SHP77 treated with DMSO at 0.1 percent for 48 hours (cell line): Measurements from ENCODE around the gene FOXN3.
"Not testable (repeated sequence)": the region's sequence is repeated elsewhere in the genome, so short reads cannot be mapped to it uniquely, and the experiment has no call there.

Experiments used
- DNase-seq: peaks from one replicate; lab custom pipeline; 2025; lab: John Stamatoyannopoulos, UW

FOXN3 gene

DNA sequence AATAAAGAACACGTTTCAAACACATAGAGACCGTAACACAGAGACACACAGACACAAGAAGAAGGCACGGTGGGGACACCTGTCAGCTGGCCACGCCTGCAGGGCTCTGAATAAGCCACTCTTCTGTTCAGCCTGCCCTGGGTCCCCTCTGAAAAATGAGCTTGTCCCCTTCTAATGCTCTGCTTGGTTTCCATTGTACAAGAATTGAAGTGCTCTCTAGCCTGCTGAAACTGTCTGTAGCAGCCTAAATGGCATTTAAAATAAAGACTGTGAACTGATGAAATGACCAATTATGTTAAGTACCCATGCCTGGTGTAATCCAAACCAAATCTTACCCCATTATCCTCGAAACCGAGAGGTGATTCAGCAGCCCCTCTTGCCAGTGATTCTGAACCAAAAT is 139.8 kb downstream of the FOXN3 start:
- no peak for DNase-seq

DNA sequence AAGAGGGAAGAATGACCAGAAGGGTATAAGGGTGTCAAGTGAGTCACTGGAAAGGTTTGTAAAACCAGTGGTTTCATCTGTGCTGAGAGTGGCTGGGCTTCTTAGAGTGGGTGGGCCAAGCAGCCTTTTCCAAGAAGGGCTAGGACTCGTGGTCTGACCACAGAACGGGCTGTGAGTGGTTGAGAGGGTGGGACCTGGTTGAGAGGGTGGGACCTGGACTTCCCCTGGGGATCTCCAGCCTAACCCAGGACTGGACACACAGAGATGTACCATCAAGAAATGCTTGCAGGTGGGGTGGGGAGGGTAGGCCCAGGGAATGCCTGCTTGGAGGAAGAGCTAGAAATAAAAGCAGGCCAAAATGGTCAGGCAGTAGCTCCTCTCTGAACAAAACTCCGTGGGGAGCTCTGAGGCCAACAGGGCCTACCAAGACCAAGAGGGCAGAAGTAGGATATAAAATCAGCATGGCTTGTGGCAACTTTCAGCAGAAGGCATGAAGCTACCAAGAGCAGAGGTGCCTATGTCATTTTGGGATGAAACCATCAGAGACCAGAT is 140.5 kb downstream of the FOXN3 start:
- no peak for DNase-seq

DNA sequence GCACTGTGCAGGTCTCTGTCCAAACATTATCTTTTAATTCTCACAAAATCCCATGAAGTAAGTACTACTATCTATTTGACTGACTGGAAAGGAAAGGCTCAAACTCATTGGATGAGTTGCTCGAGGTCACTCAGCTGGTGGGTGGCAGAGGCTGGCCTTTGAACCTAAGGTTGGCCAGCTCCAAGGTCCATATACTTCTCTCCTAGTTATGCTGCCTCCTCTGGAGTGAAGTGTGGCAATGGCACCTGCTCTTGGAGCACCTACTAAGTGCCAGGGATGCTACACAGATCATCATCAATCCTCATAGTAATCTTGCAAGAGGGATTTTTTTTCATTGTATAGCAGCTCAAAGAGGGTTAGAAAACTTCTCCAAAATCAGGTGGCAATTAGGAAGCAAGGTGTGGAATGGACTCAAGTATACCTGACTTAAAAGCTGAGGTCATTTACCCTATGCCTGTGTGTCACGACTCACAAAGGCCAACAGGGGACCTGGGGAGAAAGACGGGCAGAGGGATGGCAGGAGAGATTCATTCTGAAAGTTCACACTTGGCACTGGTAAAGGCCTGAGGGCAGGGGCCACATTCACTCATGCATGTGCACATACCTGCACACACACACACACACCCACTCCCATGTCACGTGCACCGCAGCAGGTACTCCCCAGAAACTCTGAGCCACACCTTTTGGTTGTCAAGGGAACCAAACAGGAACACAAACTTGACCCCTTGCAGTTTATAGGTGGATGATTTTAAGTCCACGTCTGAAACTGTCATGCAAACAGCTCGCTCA is 146.4 kb downstream of the FOXN3 start:
- DNase-seq = no peak

DNA sequence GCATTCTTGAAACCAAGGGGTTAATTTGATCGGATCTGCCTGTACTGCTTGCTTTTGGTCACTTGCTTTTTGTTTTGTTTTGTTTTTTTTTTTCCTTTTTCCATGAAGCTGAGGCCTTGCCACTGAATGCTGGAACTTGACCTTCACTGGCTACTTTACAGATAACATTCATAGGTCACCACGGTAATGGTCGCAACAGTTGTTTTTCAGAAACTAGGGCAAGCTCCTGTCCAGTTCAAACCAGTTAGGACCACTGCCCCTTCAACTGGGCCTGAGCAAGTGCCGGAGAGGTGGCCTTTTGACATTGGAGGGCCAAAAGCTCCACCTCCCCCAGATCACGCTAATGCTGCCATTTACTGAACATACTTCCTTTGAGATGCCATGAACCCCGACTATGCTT is 147.6 kb downstream of the FOXN3 start:
- no peak for DNase-seq

DNA sequence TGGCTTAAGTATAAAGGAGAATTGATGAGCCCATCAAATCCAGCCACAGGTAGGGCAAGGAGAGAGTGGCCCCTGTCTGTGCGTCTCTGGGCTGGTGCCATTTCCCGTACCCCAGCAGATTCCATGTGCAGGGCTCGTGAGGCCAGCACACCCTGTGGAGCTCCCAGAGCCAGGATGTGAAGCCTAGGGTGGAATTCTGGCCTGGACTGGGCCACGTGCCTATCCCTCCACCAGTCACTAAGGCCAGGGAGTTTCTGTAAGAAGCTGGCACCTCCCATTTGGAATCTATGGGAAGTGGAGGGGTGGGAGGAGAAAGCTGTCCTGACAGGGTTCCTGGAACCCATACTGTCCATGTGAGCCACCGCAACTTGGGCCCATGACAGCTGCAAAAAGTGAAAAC is 148.5 kb downstream of the FOXN3 start:
- DNase-seq = no peak

DNA sequence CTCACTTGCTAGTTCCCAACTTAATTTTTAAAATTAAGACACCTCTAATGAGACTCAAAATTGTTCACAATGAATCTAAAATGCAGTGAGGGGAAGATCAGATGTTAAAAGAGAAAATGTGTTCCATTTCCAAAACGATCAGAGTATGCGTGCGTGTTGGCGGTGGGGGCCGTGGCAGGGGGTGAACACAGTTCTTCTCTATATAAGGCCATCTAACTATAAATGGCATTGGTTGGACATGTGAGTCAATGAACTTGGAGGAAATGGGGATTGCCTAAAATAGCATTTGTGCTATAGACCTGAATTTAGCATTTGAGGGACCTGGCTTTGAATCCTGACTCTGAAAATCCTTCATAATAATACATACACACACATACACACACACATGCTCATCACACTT is 149.4 kb downstream of the FOXN3 start:
- no peak for DNase-seq

DNA sequence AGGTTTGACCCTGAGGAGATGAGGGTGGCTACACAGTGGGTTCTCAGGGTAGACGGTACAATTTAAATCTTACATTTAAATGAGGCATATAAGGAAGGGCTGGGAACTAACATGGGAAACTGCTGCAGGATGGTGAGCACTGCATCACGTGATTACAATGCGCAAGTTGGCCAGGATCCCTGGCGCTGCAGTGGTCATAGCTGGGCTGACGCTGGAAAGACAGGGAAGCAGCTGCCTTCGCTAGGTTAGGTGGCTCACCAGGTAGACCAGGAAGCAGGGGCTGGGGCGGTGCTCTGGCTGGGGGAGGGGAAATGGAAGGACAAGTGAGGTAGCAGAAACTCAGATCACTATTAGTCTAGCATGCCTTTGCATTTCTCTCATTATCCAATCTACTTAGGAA is 149.9 kb downstream of the FOXN3 start:
- DNase-seq = no peak

DNA sequence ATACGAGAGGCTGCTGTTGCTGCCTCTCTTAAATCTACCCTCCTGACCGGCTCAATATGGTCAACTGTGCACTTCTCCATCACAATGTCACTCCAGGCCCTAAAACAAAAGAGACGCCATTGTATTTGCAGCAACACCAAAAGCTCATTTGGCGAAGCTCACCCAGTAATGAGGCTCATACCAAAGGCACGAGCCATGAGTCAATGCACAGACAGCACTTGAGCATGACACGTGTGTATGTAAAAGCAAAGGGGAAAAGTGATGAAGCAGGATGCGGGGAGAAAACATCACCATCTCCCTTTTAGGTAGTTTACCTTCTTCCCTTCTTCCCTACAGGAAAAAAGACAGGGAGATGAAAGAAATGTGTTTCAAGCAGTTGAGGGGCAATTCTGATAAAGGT is 150.3 kb downstream of the FOXN3 start:
- DNase-seq = no peak

DNA sequence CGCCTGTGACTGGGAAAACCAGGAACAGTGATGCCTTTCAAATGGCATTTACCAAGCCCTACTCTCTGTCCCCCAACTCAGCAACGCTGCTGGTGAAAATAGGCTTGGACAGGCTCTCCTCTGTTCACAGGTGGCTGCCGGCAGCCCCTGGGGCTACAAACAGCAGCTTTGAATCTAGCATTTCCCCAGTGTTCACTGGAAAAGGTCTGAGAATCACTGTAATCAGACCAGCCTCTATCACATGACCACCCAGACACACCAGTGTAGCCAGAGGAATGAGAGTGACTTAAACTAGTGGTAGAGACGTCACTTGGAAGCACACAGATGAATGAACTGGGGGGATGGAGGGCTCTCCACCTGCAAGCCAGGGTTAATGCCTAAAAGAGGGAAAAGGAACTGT is 151.8 kb downstream of the FOXN3 start:
- DNase-seq = no peak

DNA sequence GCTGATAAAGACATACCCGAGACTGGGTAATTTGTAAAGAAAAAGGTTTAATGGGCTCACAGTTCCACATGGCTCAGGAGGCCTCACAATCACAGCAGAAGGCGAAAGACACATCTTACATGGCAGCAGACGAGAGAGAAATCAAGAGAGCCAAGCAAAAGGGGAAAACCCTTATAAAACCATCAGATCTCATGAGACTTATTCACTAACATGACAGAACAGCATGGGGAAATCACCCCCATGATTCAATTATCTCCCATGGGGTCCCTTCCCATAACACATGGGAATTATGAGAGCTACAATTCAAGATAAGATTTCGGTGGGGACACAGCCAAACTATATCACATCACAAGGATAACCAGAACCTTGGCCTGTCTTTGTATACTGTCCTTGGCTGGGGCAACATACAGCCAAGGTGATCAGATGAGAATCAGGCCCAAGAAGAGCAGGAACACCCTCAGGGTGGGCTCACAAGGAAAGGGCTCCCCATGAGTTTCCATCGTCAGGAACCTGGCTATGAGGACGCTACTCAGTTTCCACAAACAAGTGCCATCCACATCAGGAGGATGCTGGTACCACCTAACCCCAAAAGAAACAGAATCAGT is 152.7 kb downstream of the FOXN3 start:
- DNase-seq = no peak

DNA sequence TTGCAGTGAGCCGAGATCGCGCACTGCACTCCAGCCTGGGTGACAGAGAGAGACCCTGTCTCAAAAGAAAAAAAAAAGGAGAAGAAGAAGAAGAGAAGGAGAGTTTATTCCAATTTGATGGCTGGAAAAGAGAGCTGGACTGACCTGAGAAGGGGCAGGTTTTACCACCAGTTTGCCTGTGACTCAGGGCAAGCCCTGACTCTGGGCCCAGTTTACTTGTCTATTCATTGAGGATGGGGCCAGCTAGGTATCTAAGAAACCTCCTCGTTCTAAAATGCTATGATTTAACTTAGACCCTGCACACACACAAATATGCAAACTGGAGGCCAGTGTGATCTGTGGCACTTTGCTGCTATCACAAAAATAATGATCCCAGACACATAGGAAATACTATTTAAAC is 155.0 kb downstream of the FOXN3 start:
- DNase-seq = no peak

DNA sequence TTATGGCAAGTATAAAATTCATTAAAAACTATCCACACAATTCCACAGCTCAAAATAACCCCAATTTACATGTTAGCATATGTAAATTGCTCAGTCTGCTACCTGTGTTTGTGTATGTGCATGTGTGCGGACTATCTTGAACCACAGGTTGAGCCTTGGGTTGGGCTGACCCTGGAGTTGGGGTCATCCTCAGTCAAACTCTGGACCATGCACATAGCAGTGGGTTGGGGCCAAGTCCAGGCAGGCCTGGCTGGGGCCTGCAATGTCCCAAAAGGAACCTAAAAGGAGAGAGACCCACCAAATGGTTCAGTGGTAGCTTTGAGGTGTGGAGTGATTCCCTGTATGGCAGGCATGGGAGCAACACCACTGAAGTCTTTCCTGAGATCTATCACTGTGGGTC is 156.1 kb downstream of the FOXN3 start:
- no peak for DNase-seq

DNA sequence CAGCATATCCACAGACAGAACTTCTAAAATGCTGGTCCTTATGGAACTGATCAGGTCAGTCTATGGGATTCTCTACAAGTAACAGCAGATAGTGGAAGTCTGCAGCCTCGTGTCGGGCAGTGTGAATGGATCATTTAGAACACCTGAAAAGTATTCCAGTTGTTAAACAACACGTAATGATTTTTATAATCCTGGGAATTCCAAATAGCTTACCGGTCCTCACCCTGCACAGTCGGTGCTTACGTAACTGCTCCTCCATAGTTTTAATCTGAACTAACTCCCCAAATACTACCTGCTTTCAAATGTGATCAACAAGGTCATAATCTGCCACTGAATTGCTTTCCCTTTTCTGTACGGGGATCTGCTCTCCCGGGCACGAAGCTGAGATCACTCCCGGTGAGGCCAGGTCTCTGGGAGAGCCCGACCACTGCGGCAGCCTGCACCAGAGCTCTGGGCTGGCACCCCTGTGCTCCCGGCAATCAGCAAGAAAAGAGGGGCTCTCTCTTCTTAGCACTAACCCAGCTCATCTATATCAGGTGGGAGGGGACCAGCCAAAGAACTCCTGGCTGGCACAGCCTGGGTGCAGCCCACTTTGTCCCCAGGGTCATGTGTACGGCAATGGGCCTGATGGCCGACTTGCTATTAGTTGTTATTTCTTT is 157.0 kb downstream of the FOXN3 start:
- no peak for DNase-seq

DNA sequence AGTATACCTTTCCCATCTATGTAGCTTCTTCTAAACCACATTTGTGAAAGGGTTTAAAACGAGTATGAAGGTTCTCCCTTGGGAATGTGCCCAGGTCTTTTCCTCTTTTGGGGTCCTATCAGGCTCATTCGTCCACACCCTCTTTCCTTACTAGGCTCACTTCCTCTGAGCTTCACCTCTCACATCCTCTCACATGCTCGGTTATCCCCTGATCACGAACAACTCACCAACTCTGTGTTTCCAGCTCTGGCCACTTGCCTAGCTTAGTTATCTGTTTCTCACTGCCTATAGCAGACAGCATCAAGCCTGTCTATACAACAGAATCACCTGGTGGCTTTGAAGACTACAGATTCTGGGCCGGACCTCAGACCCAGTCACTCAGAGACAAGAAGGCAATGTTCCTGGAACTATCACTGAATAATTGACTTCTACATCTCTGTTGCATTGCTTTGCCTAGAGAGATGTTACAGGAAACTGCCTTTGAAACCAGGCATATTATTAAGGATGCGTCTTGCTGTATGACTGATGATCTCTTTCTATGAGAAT is 158.2 kb downstream of the FOXN3 start:
- no peak for DNase-seq

DNA sequence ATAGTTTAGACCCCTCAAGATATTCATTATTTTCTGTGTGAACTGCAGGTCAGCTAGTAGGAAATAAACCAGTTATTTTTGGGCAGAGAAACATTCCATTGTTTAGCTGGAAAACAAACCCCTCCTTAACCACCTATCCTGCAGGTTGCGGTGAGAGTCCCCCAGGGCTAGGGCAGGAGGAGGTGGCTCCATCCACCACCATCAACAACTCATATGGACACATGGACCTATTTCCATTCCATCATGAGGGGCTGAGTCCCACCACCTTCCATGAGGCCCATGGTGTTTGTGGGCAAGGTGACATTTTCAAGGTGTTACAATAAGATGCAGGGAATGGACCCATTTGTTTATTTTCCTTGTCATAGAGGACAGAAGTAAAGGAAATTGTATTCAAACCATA is 160.1 kb downstream of the FOXN3 start:
- DNase-seq = no peak

DNA sequence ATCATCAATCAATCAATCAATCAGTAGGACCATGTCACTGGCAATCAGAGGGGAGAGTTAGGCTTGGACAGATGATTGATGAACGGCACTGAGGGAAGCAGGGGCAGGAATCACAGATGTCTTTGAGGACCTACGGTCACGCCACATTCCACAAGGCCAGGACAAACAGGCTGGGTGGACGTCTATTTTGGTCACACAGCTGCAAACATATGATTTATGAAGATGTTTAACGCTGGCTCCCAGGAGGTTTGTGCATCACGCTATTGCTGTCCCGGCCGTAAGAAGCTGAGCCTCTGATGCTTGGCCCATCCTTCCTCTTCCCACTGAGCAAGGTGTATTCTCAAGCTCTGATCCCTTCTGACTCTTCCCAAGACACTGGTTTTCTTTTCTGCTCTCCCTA is 160.8 kb downstream of the FOXN3 start:
- DNase-seq = no peak

DNA sequence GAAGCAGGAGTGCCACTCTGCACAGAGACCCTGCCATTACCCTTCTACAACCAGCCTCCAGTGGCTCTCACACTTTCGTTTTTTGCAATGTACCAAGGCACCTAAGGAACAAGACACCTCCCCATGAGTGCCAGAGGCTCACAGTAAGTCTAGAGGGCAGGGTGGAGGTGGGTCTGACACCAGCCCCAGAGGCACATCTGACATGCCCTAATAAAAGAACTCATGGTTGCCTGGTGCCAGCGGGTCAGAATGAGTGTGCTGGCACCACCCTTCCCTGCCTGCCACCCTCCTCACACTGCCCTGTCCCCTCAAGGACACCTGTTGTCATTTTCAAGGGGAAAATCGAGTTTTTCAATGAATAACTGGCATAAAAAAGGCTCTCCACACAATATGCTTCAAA is 161.2 kb downstream of the FOXN3 start:
- DNase-seq = no peak

DNA sequence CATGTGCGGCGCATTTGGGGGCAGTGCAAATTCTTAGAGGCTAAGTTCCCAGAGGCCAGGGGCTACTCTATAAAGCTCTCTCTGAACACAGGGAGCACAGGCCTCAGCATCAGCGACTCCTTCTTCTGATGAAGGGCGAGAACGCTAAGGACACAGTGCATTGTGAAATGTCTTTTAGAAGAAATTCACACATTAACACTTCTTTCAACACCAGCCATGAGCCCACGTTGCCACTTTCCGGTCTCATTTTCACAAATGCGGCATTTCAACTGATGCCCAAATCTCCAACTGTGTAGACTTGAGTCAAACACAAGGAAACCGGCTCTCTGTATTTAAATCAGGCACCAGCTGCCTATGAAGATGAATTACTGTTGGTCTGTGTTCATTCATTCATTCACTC is 162.0 kb downstream of the FOXN3 start:
- no peak for DNase-seq

DNA sequence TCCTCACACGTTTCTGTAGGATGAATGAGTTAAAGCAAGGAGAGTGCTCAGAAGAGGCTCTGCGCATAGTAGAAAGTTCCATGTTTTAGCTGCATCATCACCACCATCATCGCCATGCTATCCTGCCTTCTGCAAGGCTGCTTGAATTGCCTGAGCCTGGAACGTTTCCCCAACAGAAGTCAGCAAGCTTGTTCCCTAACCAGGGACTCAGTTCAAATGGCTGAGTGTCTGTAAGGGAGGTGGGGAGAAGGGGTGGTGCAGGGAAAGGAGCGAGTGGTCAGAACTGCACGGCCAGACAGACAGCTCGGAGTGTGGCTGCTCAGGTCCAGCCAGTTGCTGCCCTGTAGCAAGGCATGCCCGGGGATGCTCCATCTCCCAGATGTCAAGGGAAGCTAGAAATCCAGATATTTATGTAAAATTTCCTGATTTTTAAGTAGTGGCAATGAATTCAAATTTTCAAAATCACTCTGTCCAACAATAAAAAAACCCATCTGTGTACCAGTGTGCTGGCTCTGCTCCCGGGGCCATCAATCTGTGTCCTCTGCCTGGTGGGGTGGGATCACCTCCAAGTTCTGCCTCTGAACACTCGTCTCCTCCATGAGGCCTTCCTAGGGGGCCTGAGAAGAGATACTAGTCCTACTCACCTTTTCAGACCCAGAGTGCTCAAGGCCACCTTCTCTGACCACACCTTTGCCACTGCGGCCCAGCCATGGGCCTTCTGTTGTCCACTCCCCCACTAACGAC is 162.7 kb downstream of the FOXN3 start:
- no peak for DNase-seq

DNA sequence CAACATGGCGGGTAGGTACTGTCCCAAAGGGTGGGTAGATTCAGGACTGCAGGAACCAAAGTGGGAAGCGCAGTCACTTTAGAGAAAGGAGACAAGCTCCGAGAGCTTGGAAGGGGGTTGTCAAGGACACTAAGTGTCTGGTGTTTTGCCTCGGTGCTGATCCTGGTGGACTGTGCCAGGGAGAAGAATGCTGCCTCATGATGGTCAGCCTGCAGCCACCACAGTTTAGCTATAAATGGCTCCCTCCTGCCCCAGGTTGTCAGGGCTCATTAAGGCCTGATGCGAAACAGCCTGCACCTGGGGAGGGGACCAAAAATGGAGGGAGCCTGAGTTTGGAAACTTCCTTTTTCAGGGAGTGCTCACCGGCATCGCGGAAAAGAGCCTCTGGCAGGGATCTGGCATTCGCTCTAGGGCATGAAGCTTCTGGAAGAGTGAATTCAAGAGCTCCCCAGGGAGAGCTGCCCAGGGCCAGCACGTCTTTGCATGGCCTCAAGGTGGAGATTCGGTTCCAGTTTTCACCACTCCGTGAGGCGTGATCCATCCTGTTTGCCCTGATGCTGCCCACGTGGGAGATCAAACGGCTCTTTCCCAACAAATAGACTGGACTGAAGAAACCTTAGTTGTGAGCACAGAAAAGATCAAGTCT is 164.0 kb downstream of the FOXN3 start:
- DNase-seq = no peak

DNA sequence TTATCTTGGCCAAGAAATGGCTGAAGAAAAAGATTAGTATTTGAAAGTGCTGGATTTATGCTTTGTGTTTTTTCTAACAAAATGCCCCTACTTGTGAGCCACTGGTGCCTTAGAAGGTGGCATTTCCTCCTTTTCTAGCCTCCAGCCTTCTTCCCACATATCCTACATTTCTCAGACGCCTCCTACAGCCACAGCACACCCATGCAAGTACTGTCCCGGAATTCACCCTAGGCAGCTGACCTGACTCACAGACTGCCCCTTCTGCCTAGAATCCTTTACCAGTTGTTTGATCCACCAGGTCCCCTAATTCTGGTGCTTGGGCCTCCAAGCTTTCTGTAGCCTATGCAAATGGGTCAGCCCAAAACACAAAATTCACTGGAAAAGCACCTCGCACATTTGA is 166.0 kb downstream of the FOXN3 start:
- no peak for DNase-seq

DNA sequence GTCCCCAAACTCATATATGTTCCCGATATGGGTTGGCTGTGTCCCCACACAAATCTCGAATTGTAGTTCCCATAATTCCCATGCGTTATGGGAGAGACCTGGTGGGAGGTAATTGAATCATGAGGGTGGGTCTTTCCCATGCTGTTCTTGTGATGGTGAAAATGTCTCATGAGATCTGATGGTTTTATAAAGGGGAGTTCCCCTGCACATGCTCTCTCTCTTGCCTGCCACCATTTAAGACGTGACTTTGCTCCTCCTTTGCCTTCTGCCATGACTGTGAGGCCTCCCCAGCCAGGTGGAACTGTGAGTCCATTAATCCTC is 166.4 kb downstream of the FOXN3 start:
- not testable (repeated sequence) for DNase-seq
